ENCODE measurements around the gene ECI1.

ECI1 gene

GRCh38 chr16:2251296-2252111 is at the start of gene ECI1:
Gene ECI1, minus strand, starts transcription at chr16:2251587. Its CDS starts 21 bp downstream, at chr16:2251566.
- peak; percentile 89 for DNase-seq

- no peak for DNase-seq
Measured at GRCh38 chr16:2299915-2300192, 48.5 kb upstream of the ECI1 start.

- no peak for DNase-seq
Measured at GRCh38 chr16:2299121-2299914, 47.9 kb upstream of the ECI1 start.

GRCh38 chr16:2298621-2299020 is 47.2 kb upstream of the ECI1 start:
- DNase-seq: no peak

GRCh38 chr16:2297506-2297860 is 46.1 kb upstream of the ECI1 start:
- DNase-seq: no peak

GRCh38 chr16:2296661-2297505 is 45.5 kb upstream of the ECI1 start:
- DNase-seq: no peak

- no peak for DNase-seq
Measured at GRCh38 chr16:2295056-2295798, 43.8 kb upstream of the ECI1 start.

GRCh38 chr16:2292221-2292620 is 40.8 kb upstream of the ECI1 start:
- DNase-seq: no peak

GRCh38 chr16:2289282-2289681 is 37.9 kb upstream of the ECI1 start:
- no peak for DNase-seq

GRCh38 chr16:2288726-2289125 is 37.3 kb upstream of the ECI1 start:
- DNase-seq: no peak

GRCh38 chr16:2287916-2288547 is 36.6 kb upstream of the ECI1 start:
- no peak for DNase-seq

- no peak for DNase-seq
Measured at GRCh38 chr16:2286550-2286949, 35.2 kb upstream of the ECI1 start.

GRCh38 chr16:2285731-2286191 is 34.4 kb upstream of the ECI1 start:
- no peak for DNase-seq

GRCh38 chr16:2284797-2285576 is 33.6 kb upstream of the ECI1 start:
- DNase-seq: no peak

- no peak for DNase-seq
Measured at GRCh38 chr16:2284001-2284770, 32.8 kb upstream of the ECI1 start.

- DNase-seq: no peak
Measured at GRCh38 chr16:2282866-2283555, 31.6 kb upstream of the ECI1 start.

GRCh38 chr16:2282262-2282661 is 30.9 kb upstream of the ECI1 start:
- no peak for DNase-seq

- no peak for DNase-seq
Measured at GRCh38 chr16:2280981-2281542, 29.7 kb upstream of the ECI1 start.

GRCh38 chr16:2280461-2280860 is 29.1 kb upstream of the ECI1 start:
- no peak for DNase-seq

Measured in DMS153 (cell line).